Measurements from ENCODE around the gene LDB2. TPM values are rescaled to one million over a fixed set of nuclear protein-coding genes. Genes with fewer than 3 reads are reported as not detected.

The LDB2 gene
- total and polyA plus RNA-seq, 2 experiments from 2014 or later: 48.6 to 80.1 TPM

DNA sequence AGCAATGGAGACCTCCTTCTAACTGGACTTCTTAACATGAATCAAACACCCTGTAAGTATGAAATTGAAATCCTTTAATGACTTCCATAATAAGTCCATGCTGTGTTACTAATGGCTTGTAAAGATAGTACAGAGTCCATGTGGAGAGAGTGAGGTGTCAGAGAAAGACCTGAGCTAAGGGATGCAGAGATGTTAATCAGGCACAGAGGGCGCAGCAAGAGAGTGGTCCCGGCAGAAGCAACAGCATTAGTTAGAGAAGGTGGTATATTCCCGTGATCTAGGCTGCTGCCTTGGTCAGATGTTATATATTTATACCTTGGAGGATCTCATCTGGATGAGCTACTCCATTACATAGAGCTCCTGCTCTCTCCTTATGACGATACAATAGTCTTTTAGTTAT, 295.3 kb downstream of the LDB2 start:
- no peaks in the 10 kb centered on the region for H3K36me3 Mint-ChIP-seq (ENCODE audit: low read depth)
- no peaks in the 10 kb centered on the region for H3K27me3 Mint-ChIP-seq (ENCODE audit: insufficient read depth, low read depth, poor library complexity)
- peaks cover 22% of the 10 kb centered on the region for H3K4me1 ChIP-seq (ENCODE audit: insufficient read depth)
- peaks cover 23% of the 10 kb centered on the region for H3K4me1 Mint-ChIP-seq
- no peaks in the 10 kb centered on the region for H3K36me3 ChIP-seq (ENCODE audit: insufficient read depth)
- H3K4me2 ChIP-seq: no peak overlapping the region
- H2AFZ ChIP-seq: no peak overlapping the region
- no peak overlapping the region for H3K27ac Mint-ChIP-seq
- no peaks in the 10 kb centered on the region for H4K20me1 ChIP-seq (replicated peaks; ENCODE audit: insufficient read depth)
- TF ChIP-seq, protein P1, sequence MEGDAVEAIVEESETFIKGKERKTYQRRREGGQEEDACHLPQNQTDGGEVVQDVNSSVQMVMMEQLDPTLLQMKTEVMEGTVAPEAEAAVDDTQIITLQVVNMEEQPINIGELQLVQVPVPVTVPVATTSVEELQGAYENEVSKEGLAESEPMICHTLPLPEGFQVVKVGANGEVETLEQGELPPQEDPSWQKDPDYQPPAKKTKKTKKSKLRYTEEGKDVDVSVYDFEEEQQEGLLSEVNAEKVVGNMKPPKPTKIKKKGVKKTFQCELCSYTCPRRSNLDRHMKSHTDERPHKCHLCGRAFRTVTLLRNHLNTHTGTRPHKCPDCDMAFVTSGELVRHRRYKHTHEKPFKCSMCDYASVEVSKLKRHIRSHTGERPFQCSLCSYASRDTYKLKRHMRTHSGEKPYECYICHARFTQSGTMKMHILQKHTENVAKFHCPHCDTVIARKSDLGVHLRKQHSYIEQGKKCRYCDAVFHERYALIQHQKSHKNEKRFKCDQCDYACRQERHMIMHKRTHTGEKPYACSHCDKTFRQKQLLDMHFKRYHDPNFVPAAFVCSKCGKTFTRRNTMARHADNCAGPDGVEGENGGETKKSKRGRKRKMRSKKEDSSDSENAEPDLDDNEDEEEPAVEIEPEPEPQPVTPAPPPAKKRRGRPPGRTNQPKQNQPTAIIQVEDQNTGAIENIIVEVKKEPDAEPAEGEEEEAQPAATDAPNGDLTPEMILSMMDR (conservative IDR thresholded peaks at IDR 0.05; ENCODE audit: low read depth in 2 of 2): no peak
- TF ChIP-seq, protein P2, sequence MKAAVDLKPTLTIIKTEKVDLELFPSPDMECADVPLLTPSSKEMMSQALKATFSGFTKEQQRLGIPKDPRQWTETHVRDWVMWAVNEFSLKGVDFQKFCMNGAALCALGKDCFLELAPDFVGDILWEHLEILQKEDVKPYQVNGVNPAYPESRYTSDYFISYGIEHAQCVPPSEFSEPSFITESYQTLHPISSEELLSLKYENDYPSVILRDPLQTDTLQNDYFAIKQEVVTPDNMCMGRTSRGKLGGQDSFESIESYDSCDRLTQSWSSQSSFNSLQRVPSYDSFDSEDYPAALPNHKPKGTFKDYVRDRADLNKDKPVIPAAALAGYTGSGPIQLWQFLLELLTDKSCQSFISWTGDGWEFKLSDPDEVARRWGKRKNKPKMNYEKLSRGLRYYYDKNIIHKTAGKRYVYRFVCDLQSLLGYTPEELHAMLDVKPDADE (IDR thresholded peaks at IDR 0.05): no peak
- TF ChIP-seq, protein P3, sequence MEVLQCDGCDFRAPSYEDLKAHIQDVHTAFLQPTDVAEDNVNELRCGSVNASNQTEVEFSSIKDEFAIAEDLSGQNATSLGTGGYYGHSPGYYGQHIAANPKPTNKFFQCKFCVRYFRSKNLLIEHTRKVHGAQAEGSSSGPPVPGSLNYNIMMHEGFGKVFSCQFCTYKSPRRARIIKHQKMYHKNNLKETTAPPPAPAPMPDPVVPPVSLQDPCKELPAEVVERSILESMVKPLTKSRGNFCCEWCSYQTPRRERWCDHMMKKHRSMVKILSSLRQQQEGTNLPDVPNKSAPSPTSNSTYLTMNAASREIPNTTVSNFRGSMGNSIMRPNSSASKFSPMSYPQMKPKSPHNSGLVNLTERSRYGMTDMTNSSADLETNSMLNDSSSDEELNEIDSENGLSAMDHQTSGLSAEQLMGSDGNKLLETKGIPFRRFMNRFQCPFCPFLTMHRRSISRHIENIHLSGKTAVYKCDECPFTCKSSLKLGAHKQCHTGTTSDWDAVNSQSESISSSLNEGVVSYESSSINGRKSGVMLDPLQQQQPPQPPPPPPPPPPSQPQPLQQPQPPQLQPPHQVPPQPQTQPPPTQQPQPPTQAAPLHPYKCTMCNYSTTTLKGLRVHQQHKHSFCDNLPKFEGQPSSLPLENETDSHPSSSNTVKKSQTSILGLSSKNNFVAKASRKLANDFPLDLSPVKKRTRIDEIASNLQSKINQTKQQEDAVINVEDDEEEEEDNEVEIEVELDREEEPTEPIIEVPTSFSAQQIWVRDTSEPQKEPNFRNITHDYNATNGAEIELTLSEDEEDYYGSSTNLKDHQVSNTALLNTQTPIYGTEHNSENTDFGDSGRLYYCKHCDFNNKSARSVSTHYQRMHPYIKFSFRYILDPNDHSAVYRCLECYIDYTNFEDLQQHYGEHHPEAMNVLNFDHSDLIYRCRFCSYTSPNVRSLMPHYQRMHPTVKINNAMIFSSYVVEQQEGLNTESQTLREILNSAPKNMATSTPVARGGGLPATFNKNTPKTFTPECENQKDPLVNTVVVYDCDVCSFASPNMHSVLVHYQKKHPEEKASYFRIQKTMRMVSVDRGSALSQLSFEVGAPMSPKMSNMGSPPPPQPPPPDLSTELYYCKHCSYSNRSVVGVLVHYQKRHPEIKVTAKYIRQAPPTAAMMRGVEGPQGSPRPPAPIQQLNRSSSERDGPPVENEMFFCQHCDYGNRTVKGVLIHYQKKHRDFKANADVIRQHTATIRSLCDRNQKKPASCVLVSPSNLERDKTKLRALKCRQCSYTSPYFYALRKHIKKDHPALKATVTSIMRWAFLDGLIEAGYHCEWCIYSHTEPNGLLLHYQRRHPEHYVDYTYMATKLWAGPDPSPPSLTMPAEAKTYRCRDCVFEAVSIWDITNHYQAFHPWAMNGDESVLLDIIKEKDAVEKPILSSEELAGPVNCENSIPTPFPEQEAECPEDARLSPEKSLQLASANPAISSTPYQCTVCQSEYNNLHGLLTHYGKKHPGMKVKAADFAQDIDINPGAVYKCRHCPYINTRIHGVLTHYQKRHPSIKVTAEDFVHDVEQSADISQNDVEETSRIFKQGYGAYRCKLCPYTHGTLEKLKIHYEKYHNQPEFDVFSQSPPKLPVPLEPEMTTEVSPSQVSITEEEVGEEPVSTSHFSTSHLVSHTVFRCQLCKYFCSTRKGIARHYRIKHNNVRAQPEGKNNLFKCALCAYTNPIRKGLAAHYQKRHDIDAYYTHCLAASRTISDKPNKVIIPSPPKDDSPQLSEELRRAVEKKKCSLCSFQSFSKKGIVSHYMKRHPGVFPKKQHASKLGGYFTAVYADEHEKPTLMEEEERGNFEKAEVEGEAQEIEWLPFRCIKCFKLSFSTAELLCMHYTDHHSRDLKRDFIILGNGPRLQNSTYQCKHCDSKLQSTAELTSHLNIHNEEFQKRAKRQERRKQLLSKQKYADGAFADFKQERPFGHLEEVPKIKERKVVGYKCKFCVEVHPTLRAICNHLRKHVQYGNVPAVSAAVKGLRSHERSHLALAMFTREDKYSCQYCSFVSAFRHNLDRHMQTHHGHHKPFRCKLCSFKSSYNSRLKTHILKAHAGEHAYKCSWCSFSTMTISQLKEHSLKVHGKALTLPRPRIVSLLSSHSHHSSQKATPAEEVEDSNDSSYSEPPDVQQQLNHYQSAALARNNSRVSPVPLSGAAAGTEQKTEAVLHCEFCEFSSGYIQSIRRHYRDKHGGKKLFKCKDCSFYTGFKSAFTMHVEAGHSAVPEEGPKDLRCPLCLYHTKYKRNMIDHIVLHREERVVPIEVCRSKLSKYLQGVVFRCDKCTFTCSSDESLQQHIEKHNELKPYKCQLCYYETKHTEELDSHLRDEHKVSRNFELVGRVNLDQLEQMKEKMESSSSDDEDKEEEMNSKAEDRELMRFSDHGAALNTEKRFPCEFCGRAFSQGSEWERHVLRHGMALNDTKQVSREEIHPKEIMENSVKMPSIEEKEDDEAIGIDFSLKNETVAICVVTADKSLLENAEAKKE (CRISPR knock-in tag; IDR thresholded peaks at IDR 0.05): no peak
- TF ChIP-seq EZH2 (IDR thresholded peaks at IDR 0.05; ENCODE audit: low read depth, unreplicated experiment): no peak
- H3K27ac ChIP-seq (ENCODE audit: low read depth): no peak overlapping the region
- no peaks in the 10 kb centered on the region; the same call in 2 of the 3 replicates for H3K9me3 Mint-ChIP-seq
- no peaks in the 10 kb centered on the region for H3K27me3 ChIP-seq (ENCODE audit: insufficient read depth)
- no peak for DNase-seq (ENCODE audit: low spot score)
- H3K79me2 ChIP-seq (replicated peaks; ENCODE audit: insufficient read depth): no peaks in the 10 kb centered on the region
- H3F3A ChIP-seq (replicated peaks; ENCODE audit: low read depth): no peaks in the 10 kb centered on the region
- peaks cover under 1% of the 10 kb centered on the region; the same call in 1 of the 2 replicates for H3K9me2 ChIP-seq (ENCODE audit: insufficient read depth)
- H3K4me3 Mint-ChIP-seq: no peak overlapping the region
- H3K4me3 ChIP-seq: no peak overlapping the region
- peak; percentile 63; the same call in 2 of the 3 replicates for ATAC-seq
